ENCODE data around the gene TSN.

GRCh38 chr2:121768143-121768755 is 12.8 kb downstream of the TSN start:
- TF ChIP-seq ETV5 (CRISPR knock-in tag; IDR thresholded peaks at IDR 0.05; ENCODE audit: low read depth): no peak
- TF ChIP-seq CBX1 (IDR thresholded peaks at IDR 0.05; ENCODE audit: low read depth): no peak
- no peak for TF ChIP-seq E2F4 (CRISPR knock-in tag; IDR thresholded peaks at IDR 0.05; ENCODE audit: low read depth)
- no peak for TF ChIP-seq ZNF232 (CRISPR knock-in tag; IDR thresholded peaks at IDR 0.05)
- TF ChIP-seq NRF1 (conservative IDR thresholded peaks at IDR 0.05 in 1 of 2, IDR thresholded peaks at IDR 0.05 in 1 of 2): no peak
- no peak for TF ChIP-seq ZBTB43 (CRISPR knock-in tag; IDR thresholded peaks at IDR 0.05)
- no peak for TF ChIP-seq TGIF2 (CRISPR knock-in tag; IDR thresholded peaks at IDR 0.05)
- TF ChIP-seq FOXP1 (CRISPR knock-in tag; IDR thresholded peaks at IDR 0.05): no peak
- no peak for TF ChIP-seq CREB1 (IDR thresholded peaks at IDR 0.05)
- no peak for TF ChIP-seq CREB1 (CRISPR knock-in tag; IDR thresholded peaks at IDR 0.05)
- no peak for TF ChIP-seq RAD51 (IDR thresholded peaks at IDR 0.05; ENCODE audit: borderline replicate concordance, low read depth)
- TF ChIP-seq EP300 (IDR thresholded peaks at IDR 0.05; ENCODE audit: low read length): no peak
- TF ChIP-seq, protein P1, sequence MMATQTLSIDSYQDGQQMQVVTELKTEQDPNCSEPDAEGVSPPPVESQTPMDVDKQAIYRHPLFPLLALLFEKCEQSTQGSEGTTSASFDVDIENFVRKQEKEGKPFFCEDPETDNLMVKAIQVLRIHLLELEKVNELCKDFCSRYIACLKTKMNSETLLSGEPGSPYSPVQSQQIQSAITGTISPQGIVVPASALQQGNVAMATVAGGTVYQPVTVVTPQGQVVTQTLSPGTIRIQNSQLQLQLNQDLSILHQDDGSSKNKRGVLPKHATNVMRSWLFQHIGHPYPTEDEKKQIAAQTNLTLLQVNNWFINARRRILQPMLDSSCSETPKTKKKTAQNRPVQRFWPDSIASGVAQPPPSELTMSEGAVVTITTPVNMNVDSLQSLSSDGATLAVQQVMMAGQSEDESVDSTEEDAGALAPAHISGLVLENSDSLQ (IDR thresholded peaks at IDR 0.05): no peak
- TF ChIP-seq, protein P2, sequence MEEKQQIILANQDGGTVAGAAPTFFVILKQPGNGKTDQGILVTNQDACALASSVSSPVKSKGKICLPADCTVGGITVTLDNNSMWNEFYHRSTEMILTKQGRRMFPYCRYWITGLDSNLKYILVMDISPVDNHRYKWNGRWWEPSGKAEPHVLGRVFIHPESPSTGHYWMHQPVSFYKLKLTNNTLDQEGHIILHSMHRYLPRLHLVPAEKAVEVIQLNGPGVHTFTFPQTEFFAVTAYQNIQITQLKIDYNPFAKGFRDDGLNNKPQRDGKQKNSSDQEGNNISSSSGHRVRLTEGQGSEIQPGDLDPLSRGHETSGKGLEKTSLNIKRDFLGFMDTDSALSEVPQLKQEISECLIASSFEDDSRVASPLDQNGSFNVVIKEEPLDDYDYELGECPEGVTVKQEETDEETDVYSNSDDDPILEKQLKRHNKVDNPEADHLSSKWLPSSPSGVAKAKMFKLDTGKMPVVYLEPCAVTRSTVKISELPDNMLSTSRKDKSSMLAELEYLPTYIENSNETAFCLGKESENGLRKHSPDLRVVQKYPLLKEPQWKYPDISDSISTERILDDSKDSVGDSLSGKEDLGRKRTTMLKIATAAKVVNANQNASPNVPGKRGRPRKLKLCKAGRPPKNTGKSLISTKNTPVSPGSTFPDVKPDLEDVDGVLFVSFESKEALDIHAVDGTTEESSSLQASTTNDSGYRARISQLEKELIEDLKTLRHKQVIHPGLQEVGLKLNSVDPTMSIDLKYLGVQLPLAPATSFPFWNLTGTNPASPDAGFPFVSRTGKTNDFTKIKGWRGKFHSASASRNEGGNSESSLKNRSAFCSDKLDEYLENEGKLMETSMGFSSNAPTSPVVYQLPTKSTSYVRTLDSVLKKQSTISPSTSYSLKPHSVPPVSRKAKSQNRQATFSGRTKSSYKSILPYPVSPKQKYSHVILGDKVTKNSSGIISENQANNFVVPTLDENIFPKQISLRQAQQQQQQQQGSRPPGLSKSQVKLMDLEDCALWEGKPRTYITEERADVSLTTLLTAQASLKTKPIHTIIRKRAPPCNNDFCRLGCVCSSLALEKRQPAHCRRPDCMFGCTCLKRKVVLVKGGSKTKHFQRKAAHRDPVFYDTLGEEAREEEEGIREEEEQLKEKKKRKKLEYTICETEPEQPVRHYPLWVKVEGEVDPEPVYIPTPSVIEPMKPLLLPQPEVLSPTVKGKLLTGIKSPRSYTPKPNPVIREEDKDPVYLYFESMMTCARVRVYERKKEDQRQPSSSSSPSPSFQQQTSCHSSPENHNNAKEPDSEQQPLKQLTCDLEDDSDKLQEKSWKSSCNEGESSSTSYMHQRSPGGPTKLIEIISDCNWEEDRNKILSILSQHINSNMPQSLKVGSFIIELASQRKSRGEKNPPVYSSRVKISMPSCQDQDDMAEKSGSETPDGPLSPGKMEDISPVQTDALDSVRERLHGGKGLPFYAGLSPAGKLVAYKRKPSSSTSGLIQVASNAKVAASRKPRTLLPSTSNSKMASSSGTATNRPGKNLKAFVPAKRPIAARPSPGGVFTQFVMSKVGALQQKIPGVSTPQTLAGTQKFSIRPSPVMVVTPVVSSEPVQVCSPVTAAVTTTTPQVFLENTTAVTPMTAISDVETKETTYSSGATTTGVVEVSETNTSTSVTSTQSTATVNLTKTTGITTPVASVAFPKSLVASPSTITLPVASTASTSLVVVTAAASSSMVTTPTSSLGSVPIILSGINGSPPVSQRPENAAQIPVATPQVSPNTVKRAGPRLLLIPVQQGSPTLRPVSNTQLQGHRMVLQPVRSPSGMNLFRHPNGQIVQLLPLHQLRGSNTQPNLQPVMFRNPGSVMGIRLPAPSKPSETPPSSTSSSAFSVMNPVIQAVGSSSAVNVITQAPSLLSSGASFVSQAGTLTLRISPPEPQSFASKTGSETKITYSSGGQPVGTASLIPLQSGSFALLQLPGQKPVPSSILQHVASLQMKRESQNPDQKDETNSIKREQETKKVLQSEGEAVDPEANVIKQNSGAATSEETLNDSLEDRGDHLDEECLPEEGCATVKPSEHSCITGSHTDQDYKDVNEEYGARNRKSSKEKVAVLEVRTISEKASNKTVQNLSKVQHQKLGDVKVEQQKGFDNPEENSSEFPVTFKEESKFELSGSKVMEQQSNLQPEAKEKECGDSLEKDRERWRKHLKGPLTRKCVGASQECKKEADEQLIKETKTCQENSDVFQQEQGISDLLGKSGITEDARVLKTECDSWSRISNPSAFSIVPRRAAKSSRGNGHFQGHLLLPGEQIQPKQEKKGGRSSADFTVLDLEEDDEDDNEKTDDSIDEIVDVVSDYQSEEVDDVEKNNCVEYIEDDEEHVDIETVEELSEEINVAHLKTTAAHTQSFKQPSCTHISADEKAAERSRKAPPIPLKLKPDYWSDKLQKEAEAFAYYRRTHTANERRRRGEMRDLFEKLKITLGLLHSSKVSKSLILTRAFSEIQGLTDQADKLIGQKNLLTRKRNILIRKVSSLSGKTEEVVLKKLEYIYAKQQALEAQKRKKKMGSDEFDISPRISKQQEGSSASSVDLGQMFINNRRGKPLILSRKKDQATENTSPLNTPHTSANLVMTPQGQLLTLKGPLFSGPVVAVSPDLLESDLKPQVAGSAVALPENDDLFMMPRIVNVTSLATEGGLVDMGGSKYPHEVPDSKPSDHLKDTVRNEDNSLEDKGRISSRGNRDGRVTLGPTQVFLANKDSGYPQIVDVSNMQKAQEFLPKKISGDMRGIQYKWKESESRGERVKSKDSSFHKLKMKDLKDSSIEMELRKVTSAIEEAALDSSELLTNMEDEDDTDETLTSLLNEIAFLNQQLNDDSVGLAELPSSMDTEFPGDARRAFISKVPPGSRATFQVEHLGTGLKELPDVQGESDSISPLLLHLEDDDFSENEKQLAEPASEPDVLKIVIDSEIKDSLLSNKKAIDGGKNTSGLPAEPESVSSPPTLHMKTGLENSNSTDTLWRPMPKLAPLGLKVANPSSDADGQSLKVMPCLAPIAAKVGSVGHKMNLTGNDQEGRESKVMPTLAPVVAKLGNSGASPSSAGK (IDR thresholded peaks at IDR 0.05): no peak
- TF ChIP-seq ZNF766 (CRISPR knock-in tag; conservative IDR thresholded peaks at IDR 0.05): no peak
